ENCODE measurements around the gene DLD. TPM values are rescaled to one million over a fixed set of nuclear protein-coding genes. Genes with fewer than 3 reads are reported as not detected.

DLD gene
- total RNA-seq, 2 experiments from 2014 or later = 43.8 to 82.3 TPM

DNA sequence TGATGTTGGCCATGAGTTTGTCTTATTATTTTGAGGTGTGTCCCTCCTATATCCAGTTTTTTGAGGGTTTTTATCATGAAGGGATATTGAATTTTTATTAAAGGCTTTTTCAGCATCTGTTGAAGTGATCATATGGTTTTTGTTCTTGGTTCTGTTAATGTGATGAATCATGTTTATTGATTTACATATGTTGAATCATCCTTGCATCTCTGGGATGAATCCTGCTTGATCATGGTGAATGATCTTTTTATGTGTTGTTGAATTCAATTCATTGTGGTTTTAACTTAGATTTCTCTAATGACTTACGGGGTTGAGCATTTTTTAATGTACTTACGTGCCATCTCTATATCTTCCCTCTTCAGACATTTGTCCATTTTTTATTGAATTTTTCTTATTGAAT lies 22.9 kb downstream of the DLD start:
- H3K4me3 ChIP-seq (ENCODE audit: low read depth, low read length, poor library complexity, severe bottlenecking) = no peak overlapping the region
- H3K4me2 ChIP-seq (ENCODE audit: low read length) = no peak overlapping the region
- BruUV-seq (replicated peaks) = no TSS peak
- no peak overlapping the region for H3K27ac ChIP-seq (ENCODE audit: low read depth, low read length, poor library complexity, severe bottlenecking)
- DNase-seq (ENCODE audit: low spot score) = no peak
- no peaks in the 10 kb centered on the region for H3K4me1 ChIP-seq (ENCODE audit: insufficient read depth, low read length, poor library complexity, severe bottlenecking)
- H3K36me3 ChIP-seq (ENCODE audit: insufficient read depth, low read length) = peaks cover 98% of the 10 kb centered on the region
- H3K9me3 ChIP-seq (ENCODE audit: low read length) = 0 out of 2 replicates have a peak, but pooled peaks cover 4% of the 10 kb centered on the region
- CTCF ChIA-PET (ENCODE audit: unreplicated experiment) = no interaction called here
- H4K20me1 ChIP-seq (ENCODE audit: insufficient read depth, low read length) = no peaks in the 10 kb centered on the region
- intact Hi-C loops (cut with micrococcal nuclease; ENCODE audit: unreplicated experiment) = no loop called here
- no peaks in the 10 kb centered on the region for H3K9me2 ChIP-seq (ENCODE audit: insufficient read depth, low read length)
- TF ChIP-seq EZH2phosphoT487 (IDR thresholded peaks at IDR 0.05; ENCODE audit: borderline replicate concordance, low read depth, low read length) = no peak
- TF ChIP-seq, protein P1, sequence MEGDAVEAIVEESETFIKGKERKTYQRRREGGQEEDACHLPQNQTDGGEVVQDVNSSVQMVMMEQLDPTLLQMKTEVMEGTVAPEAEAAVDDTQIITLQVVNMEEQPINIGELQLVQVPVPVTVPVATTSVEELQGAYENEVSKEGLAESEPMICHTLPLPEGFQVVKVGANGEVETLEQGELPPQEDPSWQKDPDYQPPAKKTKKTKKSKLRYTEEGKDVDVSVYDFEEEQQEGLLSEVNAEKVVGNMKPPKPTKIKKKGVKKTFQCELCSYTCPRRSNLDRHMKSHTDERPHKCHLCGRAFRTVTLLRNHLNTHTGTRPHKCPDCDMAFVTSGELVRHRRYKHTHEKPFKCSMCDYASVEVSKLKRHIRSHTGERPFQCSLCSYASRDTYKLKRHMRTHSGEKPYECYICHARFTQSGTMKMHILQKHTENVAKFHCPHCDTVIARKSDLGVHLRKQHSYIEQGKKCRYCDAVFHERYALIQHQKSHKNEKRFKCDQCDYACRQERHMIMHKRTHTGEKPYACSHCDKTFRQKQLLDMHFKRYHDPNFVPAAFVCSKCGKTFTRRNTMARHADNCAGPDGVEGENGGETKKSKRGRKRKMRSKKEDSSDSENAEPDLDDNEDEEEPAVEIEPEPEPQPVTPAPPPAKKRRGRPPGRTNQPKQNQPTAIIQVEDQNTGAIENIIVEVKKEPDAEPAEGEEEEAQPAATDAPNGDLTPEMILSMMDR (conservative IDR thresholded peaks at IDR 0.05; ENCODE audit: low read length) = no peak
- POLR2A ChIA-PET = no interaction called here
- peaks cover 30% of the 10 kb centered on the region; the same call in 1 of the 2 replicates for H3K79me2 ChIP-seq (ENCODE audit: insufficient read depth, low read depth, low read length)
- H2AFZ ChIP-seq (ENCODE audit: low read length) = no peak overlapping the region

DNA sequence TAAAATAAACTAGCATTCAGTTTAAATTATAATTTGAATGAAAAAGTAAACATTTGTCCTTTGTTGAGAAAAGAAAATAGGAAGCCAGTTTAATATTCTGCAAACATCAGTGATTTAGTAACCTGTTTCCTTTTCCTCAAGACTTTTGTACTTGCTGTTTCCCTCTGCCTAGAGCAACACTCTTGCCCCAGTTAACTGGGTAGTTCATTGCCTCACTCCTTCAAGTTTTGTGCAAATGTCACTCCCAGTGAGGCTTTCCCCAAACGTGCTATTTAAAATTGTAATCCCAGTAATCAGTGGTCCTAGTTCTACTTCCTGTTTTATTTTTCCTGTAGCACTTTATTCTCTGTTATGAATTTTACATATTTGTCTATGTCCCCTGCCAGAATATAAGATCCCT lies 23.8 kb downstream of the DLD start:
- Histone ChIP-seq H3K27ac (ENCODE audit: low read depth, low read length, poor library complexity, severe bottlenecking) (no peak overlapping the region), H3K9me3 (ENCODE audit: low read length) (0 out of 2 replicates have a peak, but pooled peaks cover 4% of the 10 kb centered on the region), H3K4me1 (ENCODE audit: insufficient read depth, low read length, poor library complexity, severe bottlenecking) (no peaks in the 10 kb centered on the region), H3K36me3 (ENCODE audit: insufficient read depth, low read length) (peaks cover 98% of the 10 kb centered on the region), H4K20me1 (ENCODE audit: insufficient read depth, low read length) (no peaks in the 10 kb centered on the region), H3K4me3 (ENCODE audit: low read depth, low read length, poor library complexity, severe bottlenecking) (no peak overlapping the region), H2AFZ (ENCODE audit: low read length) (no peak overlapping the region), H3K79me2 (ENCODE audit: insufficient read depth, low read depth, low read length) (peaks cover 30% of the 10 kb centered on the region; the same call in 1 of the 2 replicates), H3K9me2 (ENCODE audit: insufficient read depth, low read length) (no peaks in the 10 kb centered on the region), H3K4me2 (ENCODE audit: low read length) (no peak overlapping the region)
- TF ChIP-seq, protein P1 (conservative IDR thresholded peaks at IDR 0.05; ENCODE audit: low read length) = no peak
- TF ChIP-seq EZH2phosphoT487 (IDR thresholded peaks at IDR 0.05; ENCODE audit: borderline replicate concordance, low read depth, low read length) = no peak
- BruUV-seq (replicated peaks) = no TSS peak
- ChIA-PET CTCF (ENCODE audit: unreplicated experiment) (no interaction called here), POLR2A (no interaction called here)
- intact Hi-C loops (cut with micrococcal nuclease; ENCODE audit: unreplicated experiment) = no loop called here
- DNase-seq (ENCODE audit: low spot score) = no peak

DNA sequence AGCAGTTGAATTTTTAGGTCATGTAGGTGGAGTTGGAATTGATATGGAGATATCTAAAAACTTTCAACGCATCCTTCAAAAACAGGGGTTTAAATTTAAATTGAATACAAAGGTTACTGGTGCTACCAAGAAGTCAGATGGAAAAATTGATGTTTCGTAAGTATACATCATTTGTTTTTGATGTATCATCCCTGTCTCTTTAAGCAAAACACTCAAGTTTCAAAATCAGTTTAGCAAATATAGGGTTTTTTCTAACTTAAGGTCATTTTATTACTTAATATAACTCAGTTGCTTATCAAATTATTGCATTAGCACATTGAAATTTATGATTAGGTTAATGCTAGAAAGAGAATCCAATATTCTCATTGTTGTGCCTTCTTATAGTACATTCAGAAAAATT lies 24.6 kb downstream of the DLD start:
- no peaks in the 10 kb centered on the region for H3K9me2 ChIP-seq (ENCODE audit: insufficient read depth, low read length)
- H2AFZ ChIP-seq (ENCODE audit: low read length) = no peak overlapping the region
- BruUV-seq (replicated peaks) = no TSS peak
- no peaks in the 10 kb centered on the region for H3K4me1 ChIP-seq (ENCODE audit: insufficient read depth, low read length, poor library complexity, severe bottlenecking)
- peaks cover 98% of the 10 kb centered on the region for H3K36me3 ChIP-seq (ENCODE audit: insufficient read depth, low read length)
- 0 out of 2 replicates have a peak, but pooled peaks cover 4% of the 10 kb centered on the region for H3K9me3 ChIP-seq (ENCODE audit: low read length)
- intact Hi-C loops (cut with micrococcal nuclease; ENCODE audit: unreplicated experiment) = no loop called here
- H3K27ac ChIP-seq (ENCODE audit: low read depth, low read length, poor library complexity, severe bottlenecking) = no peak overlapping the region
- no peak overlapping the region for H3K4me3 ChIP-seq (ENCODE audit: low read depth, low read length, poor library complexity, severe bottlenecking)
- CTCF ChIA-PET (ENCODE audit: unreplicated experiment) = no interaction called here
- H3K79me2 ChIP-seq (ENCODE audit: insufficient read depth, low read depth, low read length) = peaks cover 30% of the 10 kb centered on the region; the same call in 1 of the 2 replicates
- POLR2A ChIA-PET = interaction anchor here (0.7 kb wide), 1 partner anchor 755 kb away, joined by 3 read pairs; no protein-coding TSS in a partner anchor
- no peaks in the 10 kb centered on the region for H4K20me1 ChIP-seq (ENCODE audit: insufficient read depth, low read length)
- no peak for DNase-seq (ENCODE audit: low spot score)
- no peak overlapping the region for H3K4me2 ChIP-seq (ENCODE audit: low read length)
- TF ChIP-seq, protein P1 (conservative IDR thresholded peaks at IDR 0.05; ENCODE audit: low read length) = no peak
- TF ChIP-seq EZH2phosphoT487 (IDR thresholded peaks at IDR 0.05; ENCODE audit: borderline replicate concordance, low read depth, low read length) = no peak
